Lung (tissue), 12 donors: ENCODE data around the gene EPHA6. TPM values are rescaled to one million over a fixed set of nuclear protein-coding genes. Genes with fewer than 3 reads are reported as not detected.

Experiments used
- ATAC-seq: fragments of 200-7000 bp; cut with Tn5 transposase; one replicate; pipeline ENCODE4 v1.9.1; 2020; ENCODE audit warnings: moderate number of reproducible peaks; ENCODE audit not compliant: insufficient read depth, low FRiP score
- DNase-seq, 3 donors: peaks; one replicate each; pipeline ENCODE4 v3.0.0-alpha.2; 2013 to 2017
- H3K27ac ChIP-seq, 2 donors: one replicate each; pipeline ENCODE4 v1.5.1; 2013; ENCODE audit warnings: mild to moderate bottlenecking in 2 of 2, moderate library complexity in 2 of 2, control low read depth in 1 of 2, inconsistent platforms in 1 of 2, low read depth in 1 of 2, low read length in 1 of 2
- H3K27me3 ChIP-seq, 3 donors: one replicate each; pipeline ENCODE4 v1.5.1; 2013; ENCODE audit warnings: low read length in 2 of 3; ENCODE audit not compliant: control insufficient read depth in 3 of 3, insufficient read depth in 3 of 3
- H3K36me3 ChIP-seq, 4 donors: one replicate each; pipeline ENCODE4 v1.5.1; 2013; ENCODE audit warnings: low read length in 4 of 4, mild to moderate bottlenecking in 1 of 4, moderate library complexity in 1 of 4; ENCODE audit not compliant: control insufficient read depth in 4 of 4, insufficient read depth in 4 of 4
- H3K4me1 ChIP-seq, 5 donors: one replicate each; pipeline ENCODE4 v1.5.1; 2013; ENCODE audit warnings: low read length in 5 of 5, mild to moderate bottlenecking in 2 of 5, moderate library complexity in 1 of 5; ENCODE audit not compliant: control insufficient read depth in 5 of 5, insufficient read depth in 5 of 5
- H3K4me3 ChIP-seq: one replicate; pipeline ENCODE4 v1.5.1; 2013; ENCODE audit warnings: mild to moderate bottlenecking, control low read depth, moderate library complexity
- H3K9ac ChIP-seq, 2 donors: one replicate each; pipeline ENCODE4 v1.5.1; 2013; ENCODE audit warnings: low read length in 2 of 2, control low read depth in 1 of 2; ENCODE audit not compliant: insufficient read depth in 1 of 2
- H3K9me3 ChIP-seq, 4 donors: one replicate each; pipeline ENCODE4 v1.5.1; 2013; ENCODE audit warnings: low read length in 3 of 4, mild to moderate bottlenecking in 1 of 4, moderate library complexity in 1 of 4; ENCODE audit not compliant: control insufficient read depth in 4 of 4, insufficient read depth in 3 of 4
- WGBS, 2 donors: extraction: QIAGEN DNeasy Blood & Tissue Kit; methylation state at CpG; one replicate each; pipeline ENCODE4 v1.1.7; 2013; 5-methylcytosine and 5-hydroxymethylcytosine counted together
- polyA plus RNA-seq, 2 donors: library from polyadenylated mRNA; stranded (reverse); fragments of 200-250 nt; gene quantifications; one replicate each; pipeline ENCODE4 v1.2.1, GENCODE V29; 2013
- total RNA-seq, 2 donors: library from RNA; depleted of rRNA in 1 of 2; stranded (reverse); fragments of >200 nt in 1 of 2; gene quantifications; one replicate each; pipeline ENCODE4 v1.2.1, GENCODE V29; 2014 to 2021
- TF ChIP-seq, protein P1 (sequence below): IDR thresholded peaks from 2 replicates; pipeline ENCODE4 v1.5.1; 2012; ENCODE audit warnings: mild to moderate bottlenecking; ENCODE audit errors: control extremely low read depth, extremely low read depth
- donor health status: control.
- donor health status: control.
- donor health status: Bipolar disorder and iron deficiency.
- donor health status: healthy.
- donor health status: DM: yes; HTN: yes; CAD: no.

EPHA6 gene
- total and polyA plus RNA-seq, 4 donors = 0.31 to 1.3 TPM; not detected in 2

DNA sequence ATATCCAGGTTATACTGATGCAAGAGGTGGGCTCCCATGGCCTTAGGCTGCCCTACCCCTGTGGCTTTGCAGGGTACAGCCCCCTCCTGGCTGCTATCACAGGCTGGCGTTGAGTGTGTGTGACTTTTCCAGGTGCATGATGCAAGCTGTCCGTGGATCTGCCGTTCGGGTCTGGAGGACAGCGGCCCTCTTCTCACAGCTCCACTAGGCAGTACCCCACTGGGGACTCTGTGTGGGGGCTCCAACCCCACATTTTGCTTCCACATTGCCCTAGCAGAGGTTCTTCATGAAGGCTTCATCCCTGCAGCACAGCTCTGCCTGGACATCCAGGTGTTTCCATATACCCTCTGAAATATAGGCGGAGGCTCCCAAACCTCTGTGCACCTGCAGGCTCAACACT is 610.6 kb downstream of the EPHA6 start:
- no peak for DNase-seq
- ATAC-seq = no peak

GRCh38 chr3:97430601-97431000 is 616.2 kb downstream of the EPHA6 start:
- no peak overlapping the region for H3K9ac ChIP-seq
- ATAC-seq (no peak), DNase-seq (no peak)
- H3K9me3 ChIP-seq = peaks cover 0 to 4% (median 0%) of the 10 kb centered on the region in 4 donors
- no peaks in the 10 kb centered on the region for H3K36me3 ChIP-seq
- TF ChIP-seq, protein P1, sequence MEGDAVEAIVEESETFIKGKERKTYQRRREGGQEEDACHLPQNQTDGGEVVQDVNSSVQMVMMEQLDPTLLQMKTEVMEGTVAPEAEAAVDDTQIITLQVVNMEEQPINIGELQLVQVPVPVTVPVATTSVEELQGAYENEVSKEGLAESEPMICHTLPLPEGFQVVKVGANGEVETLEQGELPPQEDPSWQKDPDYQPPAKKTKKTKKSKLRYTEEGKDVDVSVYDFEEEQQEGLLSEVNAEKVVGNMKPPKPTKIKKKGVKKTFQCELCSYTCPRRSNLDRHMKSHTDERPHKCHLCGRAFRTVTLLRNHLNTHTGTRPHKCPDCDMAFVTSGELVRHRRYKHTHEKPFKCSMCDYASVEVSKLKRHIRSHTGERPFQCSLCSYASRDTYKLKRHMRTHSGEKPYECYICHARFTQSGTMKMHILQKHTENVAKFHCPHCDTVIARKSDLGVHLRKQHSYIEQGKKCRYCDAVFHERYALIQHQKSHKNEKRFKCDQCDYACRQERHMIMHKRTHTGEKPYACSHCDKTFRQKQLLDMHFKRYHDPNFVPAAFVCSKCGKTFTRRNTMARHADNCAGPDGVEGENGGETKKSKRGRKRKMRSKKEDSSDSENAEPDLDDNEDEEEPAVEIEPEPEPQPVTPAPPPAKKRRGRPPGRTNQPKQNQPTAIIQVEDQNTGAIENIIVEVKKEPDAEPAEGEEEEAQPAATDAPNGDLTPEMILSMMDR = no peak
- H3K27ac ChIP-seq = no peak overlapping the region
- H3K4me3 ChIP-seq = no peak overlapping the region
- no peaks in the 10 kb centered on the region for H3K4me1 ChIP-seq
- 84 to 86% methylated on average over 2 of the region's 2 CpGs for WGBS, 2 donors
- no peaks in the 10 kb centered on the region for H3K27me3 ChIP-seq

More for the DNA sequence above, 610.6 kb downstream of the EPHA6 start:
- no peak overlapping the region for H3K27ac ChIP-seq
- 88 to 95% methylated on average over 6 of the region's 6 CpGs for WGBS, 2 donors
- TF ChIP-seq, protein P1 = no peak
- H3K9me3 ChIP-seq = peaks cover 0 to 4% (median under 1%) of the 10 kb centered on the region in 4 donors
- no peaks in the 10 kb centered on the region for H3K36me3 ChIP-seq
- no peaks in the 10 kb centered on the region for H3K27me3 ChIP-seq
- no peak overlapping the region for H3K4me3 ChIP-seq
- no peaks in the 10 kb centered on the region for H3K4me1 ChIP-seq
- no peak overlapping the region for H3K9ac ChIP-seq

GRCh38 chr3:97432914-97433313 is 618.5 kb downstream of the EPHA6 start:
- Histone ChIP-seq H3K9ac (no peak overlapping the region), H3K27ac (no peak overlapping the region), H3K36me3 (no peaks in the 10 kb centered on the region), H3K9me3 (no peaks in the 10 kb centered on the region), H3K27me3 (no peaks in the 10 kb centered on the region), H3K4me3 (no peak overlapping the region), H3K4me1 (no peaks in the 10 kb centered on the region)
- ATAC-seq (no peak), DNase-seq (peak in 1 of 3 donors; percentile 15)
- WGBS, 2 donors = 63 to 74% methylated on average over 2 of the region's 2 CpGs
- TF ChIP-seq, protein P1 = no peak

DNA sequence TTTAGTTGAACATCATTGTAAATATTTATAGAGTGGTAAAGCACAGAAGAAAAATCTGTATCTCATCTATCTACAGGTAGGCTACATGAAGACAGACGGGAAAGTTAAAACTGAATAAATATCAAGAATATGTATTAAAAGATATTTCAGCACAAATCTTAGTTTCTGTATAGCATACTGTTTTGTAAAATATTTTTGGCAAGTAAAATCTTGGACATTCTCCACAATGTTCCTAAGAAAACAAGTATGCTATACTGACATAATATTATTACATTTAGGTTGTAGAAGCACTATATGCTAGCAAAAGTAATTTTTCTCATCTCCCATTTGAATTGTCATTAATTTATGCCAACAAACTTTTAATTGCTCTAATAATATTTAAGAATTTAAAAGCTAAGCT is 623.7 kb downstream of the EPHA6 start:
- Histone ChIP-seq H3K9ac (no peak overlapping the region), H3K36me3 (no peaks in the 10 kb centered on the region), H3K9me3 (no peaks in the 10 kb centered on the region), H3K27ac (no peak overlapping the region), H3K27me3 (no peaks in the 10 kb centered on the region), H3K4me1 (no peaks in the 10 kb centered on the region), H3K4me3 (no peak overlapping the region)
- peak in 2 of 3 donors; percentile 17 to 63 for DNase-seq
- ATAC-seq = no peak
- TF ChIP-seq, protein P1 = no peak
- WGBS, 2 donors = 69 to 80% methylated on average over 1 of the region's 1 CpG
